HG02642 (cell line): Measurements from ENCODE around the gene NT5C1B.

Source experiments
- ATAC-seq: cut with Tn5 transposase; IDR thresholded peaks from one replicate; pipeline ENCODE4 v1.9.1; 2021; ENCODE audit warnings: mild to moderate bottlenecking; ENCODE audit not compliant: unreplicated experiment, poor library complexity

NT5C1B gene

DNA sequence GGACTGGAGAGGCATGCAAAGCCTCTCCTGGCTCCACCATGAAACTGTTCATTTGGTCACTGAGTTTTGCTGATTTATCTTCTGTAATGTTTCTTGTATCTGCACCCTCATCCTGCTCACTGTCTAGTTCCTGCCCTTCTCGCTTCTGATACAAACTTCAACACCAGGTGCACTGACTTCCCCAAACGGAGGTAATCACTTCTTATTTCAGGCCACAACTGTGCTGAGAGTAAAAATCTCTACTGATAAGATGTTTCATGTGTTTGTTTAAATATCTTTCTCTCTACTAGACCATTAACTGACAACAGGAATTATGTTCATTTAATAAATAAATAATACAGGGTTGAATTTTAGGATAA lies 10.9 kb upstream of the NT5C1B start:
- ATAC-seq = no peak

DNA sequence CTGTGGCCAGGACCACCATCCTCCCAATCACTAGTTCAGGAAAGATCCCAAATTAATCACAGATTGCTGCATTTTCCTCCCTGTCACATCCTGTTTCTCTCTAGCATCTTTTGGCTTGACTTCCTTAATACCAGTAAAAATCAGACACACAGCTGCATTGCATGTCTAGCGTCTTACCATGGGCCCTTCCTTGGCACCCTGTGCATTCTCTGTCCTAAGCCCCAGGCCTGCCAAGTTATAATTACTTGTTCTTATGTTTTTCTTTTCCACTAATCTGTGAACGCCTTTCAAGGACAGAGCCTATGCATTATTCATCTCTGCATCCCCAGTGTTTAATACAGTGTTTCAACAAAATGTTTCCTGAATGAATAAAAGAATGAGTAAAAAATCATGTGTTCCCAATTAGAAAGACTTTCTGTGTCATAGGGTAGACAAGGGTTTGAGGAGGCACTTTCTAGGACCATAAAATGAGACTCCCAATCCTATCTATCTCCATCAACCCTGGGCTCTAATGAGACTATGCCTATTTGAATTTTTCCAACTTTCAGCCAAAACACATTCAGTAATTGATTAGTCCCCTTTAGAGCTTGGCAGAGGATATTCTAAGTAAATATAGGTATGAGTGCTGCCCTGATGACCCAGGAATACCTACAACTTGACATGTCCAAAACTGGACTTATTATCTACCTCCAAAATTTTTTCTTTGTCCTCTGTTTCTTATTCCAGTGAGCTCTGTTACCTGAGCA lies 10.3 kb upstream of the NT5C1B start:
- ATAC-seq = no peak

DNA sequence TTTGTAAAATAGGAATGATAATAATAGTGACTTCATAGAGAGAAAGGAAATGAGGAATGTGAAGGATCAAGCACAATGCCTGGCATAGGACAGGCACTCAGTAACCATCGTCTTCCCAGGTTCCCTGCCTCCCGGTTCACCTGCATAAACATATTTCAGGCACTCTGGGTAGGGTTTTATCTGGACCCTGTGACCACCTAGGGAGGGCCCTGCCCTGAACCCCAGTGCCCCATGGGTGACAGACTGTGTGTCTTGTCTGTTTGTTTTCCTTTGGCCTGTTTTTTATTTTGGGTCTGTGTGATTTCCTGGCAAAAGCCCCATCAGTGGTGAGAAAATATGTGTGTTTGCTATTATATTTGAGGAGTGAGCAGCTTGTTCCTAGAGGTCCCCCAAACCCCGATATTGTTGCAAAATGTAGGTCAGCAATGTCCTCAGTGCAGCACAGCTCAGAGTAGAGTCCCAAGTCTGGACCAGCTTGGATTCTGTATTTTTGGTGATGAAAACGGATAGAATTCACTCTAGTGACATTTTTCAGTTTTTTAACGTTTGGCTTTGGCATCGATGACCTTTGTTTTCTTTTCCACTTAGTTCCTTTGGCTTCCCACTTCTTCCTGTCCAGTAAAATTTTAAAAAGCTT lies 9.6 kb upstream of the NT5C1B start:
- no peak for ATAC-seq

DNA sequence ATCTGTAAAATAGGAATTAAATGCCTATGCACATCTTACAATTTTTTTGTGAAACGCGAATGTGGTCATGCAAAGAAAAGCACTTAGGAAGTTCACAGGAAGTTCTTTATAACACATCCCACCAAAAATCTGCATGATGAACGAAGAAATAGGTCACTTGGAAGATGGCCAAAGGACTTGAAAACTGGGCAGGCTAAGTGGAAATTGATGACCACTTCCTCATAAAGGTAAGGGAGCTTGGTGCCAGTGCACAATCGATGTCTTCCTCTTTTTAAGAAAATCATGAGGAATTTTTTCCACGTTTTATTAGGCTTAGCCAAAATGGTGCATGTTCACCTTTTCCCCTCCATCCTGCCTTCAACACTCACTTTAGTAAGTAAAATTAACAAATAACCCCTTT lies 8.2 kb upstream of the NT5C1B start:
- no peak for ATAC-seq

DNA sequence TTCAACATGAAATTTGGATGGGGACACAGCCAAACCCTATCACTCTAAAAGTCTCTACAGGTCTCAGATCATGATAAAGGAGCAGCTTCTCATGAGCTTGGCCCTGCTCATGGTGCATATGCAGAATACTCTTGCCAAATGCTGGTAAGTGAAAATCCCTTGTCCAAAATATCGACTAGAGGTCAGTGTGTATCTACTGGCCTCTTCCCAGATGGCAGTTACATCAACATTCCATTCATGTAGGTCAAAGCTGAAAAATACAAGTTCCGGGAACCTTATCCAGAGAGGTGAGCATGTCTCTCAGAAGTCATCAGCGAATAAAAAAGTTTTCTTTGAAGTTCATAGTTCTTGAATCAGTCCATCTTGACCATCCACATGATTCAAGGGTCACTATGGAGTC lies 7.6 kb upstream of the NT5C1B start:
- no peak for ATAC-seq

DNA sequence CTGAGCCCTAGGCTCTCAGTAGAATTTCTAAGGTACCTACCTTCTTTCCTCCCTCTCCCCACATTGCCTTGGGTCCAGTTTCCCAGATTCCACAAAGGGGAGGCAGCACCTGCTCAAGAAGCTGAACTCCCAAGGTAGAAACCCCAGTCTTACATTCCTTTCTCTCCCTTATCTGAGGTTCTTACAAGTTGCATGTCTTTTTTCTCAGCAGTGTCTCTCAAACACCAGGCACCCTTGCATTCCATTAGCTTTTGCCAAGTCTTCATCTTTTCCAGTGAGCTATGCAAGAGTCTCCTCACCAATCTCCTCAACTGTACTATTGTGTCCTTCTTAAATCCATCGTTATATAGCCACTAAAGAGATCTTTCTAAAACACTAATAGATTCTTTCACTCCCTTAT lies 4.1 kb upstream of the NT5C1B start:
- no peak for ATAC-seq

DNA sequence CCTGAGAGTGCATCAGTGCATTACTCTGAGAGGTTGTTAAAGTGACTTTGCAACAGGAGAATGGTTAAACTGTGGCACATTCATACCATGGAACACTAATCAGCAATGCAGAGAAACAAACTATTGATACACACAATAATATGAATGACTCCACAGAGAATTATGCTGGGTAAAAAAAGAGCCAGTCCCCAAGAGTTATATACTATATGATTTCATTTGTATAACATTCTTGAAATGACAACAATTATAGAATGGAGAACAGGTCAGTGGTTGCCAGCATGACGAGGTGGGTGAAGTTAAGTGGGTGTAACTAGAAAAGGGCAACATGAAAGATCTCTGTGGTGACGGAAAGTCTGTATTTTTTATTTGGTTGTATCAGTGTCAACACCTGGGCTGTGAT lies 3.0 kb upstream of the NT5C1B start:
- no peak for ATAC-seq

DNA sequence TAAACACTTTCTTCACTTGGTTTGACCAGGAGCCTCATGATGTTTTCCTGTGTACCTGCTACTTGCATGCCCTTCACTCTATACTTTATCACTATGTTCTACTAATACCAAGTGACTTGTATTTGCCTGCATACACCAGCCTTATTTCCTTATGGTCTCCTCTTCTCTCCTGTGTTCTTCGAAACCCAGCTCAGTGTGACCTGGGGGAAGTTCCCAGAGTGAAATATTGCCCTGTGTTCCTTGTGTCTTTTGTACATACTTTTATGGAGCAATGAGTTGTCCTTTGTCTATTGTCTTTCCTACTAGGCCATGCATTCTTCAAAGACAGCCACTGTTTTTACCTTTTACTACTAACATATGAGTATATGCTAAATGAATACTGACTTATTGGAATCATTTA lies 567 bp downstream of the NT5C1B start:
- ATAC-seq = no peak

DNA sequence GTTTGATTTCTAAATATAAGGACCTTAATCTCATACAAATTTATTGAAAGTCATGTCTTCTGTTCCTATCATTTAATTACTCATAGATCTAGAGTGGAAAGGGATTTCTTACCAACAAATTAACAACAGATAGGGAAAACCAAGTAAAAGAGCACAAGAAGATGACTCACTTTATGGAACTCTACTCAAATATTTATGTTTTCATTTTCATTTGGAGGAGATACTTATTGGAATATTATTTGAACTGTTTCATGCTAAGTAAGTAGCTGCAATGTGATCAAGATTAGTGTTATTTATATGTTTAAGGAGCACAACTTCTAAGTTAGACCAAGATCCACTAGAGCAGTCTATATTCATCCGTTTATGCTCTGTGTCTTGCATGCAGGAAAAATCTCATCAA lies 1.3 kb downstream of the NT5C1B start:
- ATAC-seq = no peak

DNA sequence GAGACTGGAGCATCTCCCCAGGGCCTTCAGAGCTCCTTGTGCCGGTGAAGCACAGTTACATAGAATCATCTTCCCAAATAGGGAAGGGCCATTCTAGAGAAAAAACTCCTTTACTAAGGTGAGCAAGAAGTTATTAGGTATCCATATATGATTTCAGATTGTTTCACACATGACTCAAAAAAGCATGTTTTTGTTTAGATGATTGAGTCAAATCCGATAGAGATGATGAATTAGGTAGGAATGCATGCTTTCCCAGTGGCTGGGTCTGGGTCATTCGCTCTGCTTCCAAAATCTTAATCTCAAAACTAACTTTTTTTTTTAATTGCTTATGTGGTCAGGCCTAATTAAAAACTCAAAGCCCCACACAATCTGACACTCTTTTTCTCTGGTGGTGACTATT lies 3.8 kb downstream of the NT5C1B start:
- no peak for ATAC-seq

DNA sequence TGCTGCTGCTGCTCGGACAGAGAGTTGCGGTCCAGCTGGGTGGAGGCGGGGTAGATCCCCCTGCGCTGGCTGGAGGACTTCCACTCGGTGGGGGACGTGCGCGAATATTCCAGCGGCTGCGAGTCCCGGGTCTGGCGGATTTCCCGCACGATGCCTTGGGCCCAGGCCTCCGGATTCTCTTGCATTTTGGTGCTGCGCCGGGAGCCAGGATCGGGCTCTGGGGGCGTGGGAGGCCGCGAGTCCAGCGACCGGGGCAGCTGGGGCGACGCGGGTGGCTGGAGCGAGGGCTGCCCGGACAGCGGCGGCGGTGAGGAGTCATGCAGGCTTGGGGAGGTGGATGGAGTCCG lies 4.8 kb downstream of the NT5C1B start:
- ATAC-seq = no peak

DNA sequence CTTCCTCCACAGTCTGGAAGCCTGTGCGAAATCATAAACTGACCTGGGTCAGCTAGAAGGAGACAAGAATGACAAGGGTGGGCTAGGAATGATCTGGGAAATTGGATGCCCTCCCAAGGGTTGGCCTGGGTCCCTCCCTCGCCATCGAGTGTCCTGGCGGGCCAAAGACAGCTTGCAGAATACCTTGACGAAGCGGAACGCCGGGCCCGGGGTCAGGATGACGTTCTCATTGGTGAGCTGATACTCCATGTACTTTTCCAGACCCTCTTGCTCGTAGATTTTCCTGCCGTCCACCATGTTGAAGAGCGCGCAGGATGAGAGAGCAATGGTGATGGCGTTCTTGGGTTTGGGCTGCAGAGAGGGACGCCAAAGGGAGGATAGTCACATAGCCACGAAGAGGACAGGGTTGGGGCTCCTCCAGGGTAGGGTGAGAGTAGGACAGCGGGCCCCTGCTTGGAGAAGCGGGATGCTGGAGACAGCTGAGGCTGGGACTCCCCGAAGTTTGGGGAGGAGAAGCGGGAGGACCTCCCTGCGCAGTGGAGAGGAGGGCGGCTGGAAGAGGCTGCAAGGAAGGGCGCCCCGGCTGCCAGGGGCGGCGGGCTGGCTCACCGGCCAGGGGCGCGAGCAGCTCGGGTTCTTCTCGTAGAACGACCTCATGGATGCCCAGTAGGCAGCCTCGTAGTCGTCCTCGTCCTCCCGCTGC lies 5.3 kb downstream of the NT5C1B start:
- no peak for ATAC-seq

DNA sequence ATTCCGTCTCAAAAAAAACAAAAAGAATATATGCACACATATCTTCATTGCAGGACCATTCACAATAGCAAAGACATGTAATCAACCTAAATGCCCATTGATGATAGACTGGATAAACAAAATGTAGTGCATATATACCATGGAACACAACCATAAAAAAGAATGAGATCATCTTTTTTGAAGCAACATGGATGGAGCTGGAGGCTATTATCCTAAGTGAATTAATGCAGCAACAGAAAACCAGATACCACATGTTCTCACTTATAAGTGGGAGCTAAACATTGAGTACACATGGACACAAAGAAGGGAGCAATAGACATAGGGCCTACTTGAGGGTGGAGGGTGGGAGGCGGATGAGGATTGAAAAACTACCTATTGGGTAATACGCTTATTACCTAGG lies 8.8 kb downstream of the NT5C1B start:
- no peak for ATAC-seq

DNA sequence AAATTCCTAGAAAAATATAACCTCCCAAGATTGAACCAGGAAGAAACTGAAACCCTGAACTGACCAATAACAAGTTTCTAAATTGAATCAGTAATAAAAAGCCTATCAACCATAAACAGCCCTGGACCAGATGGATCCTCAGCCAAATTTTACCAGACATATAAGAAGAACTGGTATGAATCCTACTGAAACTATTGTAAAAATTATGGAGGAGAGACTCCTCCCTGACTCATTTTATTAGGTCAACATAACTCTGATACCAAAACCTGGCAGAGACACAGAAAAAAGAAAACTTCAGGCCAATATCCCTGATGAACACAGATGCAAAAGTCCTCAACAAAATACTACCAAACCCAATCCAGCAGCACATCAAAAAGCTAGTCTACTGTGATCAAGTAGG lies 11.3 kb downstream of the NT5C1B start:
- no peak for ATAC-seq

DNA sequence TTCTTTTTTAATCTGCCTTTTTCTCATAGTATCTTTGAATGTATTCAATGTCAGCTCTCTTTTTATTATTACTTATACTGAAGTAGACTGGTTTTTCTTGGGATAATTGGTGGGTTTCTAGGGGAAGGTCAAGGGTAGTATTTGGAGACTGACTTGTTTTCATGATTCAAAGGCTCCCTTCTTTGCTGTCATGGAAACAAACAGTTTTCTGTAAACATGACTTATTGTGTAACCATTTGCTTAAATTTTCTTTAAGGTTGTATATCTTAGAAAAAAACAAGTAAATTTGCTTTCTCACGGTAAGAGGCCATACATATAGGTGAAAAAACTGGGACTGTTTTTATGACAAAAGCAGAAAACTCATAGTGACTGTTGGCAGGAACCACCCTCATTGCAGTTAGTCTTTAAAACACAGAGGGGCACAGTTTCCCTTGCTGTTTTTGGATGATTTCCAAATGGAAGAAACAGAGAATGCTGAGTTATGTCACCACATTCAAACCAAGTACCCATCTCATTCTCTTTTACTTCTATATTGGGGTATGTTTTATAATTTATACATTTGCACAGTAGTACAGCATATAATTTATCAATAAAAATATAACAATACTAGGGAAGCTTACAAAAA lies 23.1 kb downstream of the NT5C1B start:
- ATAC-seq = no peak

DNA sequence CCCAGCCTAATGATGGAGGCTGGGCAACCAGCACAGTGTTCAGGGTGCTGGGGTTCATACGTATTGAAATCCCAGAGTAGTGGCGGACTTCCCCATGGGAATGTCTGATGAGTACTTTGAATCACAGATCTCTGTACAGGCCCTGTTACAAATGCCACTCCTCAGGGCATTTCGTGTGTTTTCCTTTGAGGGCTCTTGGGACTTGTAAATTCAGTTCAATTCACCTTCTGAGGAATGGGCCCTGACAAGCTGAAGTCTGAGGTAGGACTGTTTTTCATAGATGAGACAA lies 28.6 kb downstream of the NT5C1B start:
- ATAC-seq = no peak

DNA sequence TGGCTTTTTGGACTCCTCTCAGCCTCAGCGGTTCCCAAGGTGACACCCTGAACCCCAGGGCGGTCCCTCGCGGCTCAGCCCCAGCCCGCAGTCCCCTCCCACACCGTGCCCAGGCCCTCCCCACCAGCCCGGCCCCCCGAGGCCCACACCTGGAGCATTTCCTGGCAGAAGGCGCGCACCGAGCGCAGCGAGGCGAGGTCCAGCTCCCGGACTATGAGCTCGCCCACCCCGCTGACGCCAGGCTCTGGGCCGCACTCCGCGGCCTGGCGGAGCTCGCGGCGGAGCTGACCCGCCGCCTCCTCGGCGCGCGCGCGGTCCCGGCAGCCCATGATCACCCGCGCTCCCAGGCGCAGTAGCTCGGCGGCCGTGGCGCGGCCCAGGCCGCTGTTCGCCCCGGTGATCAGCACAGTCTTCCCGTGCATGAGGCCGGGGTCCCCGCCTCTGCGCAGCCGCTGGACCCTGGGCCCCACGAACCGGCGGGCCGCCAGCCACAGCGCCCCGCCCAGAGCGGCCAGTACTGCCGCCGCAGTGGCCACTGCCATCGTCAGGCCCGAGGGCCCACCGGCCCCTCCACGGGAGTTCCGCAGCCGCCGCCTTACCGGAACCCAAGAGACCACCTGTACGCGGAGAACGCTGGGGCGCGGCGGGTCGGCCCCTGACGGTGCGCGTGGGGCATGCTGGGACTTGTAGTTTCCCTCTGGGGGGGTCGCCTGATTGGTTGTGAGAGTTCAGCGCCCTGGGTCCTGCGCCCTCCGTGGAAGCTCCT lies 29.2 kb downstream of the NT5C1B start, which contains the start of gene RDH14:
TSS of gene RDH14 (minus strand) at position 623 of the 766 bp plus-strand sequence. CDS start at position 542, 81 bp downstream.
- ATAC-seq = peak; percentile 95

DNA sequence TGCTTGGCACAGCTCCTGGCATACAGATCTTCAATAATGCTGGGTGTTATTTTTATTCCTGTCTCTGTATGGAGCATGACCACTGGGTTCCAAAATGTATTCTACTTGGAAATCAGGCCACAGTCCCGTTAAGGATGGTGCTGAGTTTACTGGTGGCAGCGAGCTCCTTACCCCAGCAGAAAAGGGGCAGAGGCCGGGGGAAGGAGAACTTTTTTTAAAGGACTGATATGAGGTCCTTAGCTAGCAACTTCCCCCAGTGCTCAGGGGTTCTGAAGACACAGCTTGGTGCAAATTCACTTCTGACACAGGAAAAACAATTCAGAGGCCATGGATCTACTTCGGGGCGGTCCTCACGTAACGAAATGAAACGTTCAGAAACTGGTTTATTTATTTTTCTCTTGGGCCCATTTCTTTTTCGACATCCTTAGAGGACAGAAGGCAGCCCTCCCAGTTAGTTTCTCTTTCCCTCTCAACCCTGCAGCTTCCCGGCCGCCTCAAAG lies 29.8 kb downstream of the NT5C1B start:
- ATAC-seq = no peak

DNA sequence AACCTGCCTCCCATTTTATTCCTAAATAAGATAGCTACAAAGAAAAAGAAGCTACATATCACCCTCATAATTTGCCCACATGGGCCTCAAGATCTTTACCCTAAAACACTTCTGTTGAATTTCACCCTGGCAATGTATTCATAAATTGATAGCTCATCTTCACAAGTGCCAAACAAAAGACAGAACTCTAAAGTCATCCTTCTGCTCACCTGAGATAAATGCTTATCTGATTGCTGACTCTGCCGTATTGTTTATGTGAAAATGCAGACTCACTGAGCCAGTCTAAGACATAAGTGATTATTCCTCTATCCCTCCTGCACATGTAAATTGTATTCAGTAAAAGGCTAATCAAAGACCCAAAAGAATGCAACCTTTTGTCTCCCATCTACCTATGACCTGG lies 30.9 kb downstream of the NT5C1B start:
- ATAC-seq = no peak

DNA sequence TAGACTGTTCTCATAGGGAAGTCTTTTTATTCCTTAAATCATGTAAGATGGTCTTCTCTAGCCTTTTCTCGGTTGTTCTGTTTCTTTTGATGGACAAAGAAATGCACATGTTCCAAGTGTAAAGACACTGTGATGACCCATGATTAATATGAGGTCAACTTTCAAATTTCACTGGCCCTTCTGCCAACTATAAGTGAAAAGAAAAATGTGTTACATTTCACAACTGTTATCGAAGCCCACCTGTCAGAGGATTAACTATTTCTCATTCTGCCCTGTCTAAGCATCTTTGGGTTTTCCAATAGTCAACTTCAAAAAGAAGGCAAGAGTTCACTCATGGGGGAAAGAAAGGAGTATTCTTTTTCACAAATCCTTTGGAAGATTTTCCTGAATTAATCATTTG lies 32.2 kb downstream of the NT5C1B start:
- ATAC-seq = no peak
